Measurements from ENCODE around the gene KIAA0513.

KIAA0513 gene

GRCh38 chr16:85140455-85141012, 112.9 kb downstream of the KIAA0513 start:
- Histone ChIP-seq H3K4me1 (ENCODE audit: control insufficient read depth, insufficient read depth, low read length) (peaks cover 24% of the 10 kb centered on the region), H3K9me3 (ENCODE audit: control insufficient read depth, insufficient read depth, low read depth, low read length) (no peaks in the 10 kb centered on the region), H3K27me3 (ENCODE audit: control insufficient read depth, insufficient read depth, low read length) (no peaks in the 10 kb centered on the region), H3K4me3 (ENCODE audit: low read depth, low read length) (no peak overlapping the region), H3K9ac (ENCODE audit: low read length) (no peak overlapping the region), H3K36me3 (ENCODE audit: control insufficient read depth, insufficient read depth, low read length) (no peaks in the 10 kb centered on the region), H3K27ac (ENCODE audit: low read depth, low read length) (no peak overlapping the region)

- Histone ChIP-seq H3K36me3 (ENCODE audit: control insufficient read depth, insufficient read depth, low read length) (no peaks in the 10 kb centered on the region), H3K27ac (ENCODE audit: low read depth, low read length) (no peak overlapping the region), H3K9ac (ENCODE audit: low read length) (no peak overlapping the region), H3K27me3 (ENCODE audit: control insufficient read depth, insufficient read depth, low read length) (no peaks in the 10 kb centered on the region), H3K9me3 (ENCODE audit: control insufficient read depth, insufficient read depth, low read depth, low read length) (no peaks in the 10 kb centered on the region), H3K4me3 (ENCODE audit: low read depth, low read length) (no peak overlapping the region), H3K4me1 (ENCODE audit: control insufficient read depth, insufficient read depth, low read length) (peaks cover 18% of the 10 kb centered on the region)
These were observed 114.0 kb downstream of the KIAA0513 start for GRCh38 chr16:85141491-85142128.

GRCh38 chr16:85142129-85142513, 114.5 kb downstream of the KIAA0513 start:
- Histone ChIP-seq H3K36me3 (ENCODE audit: control insufficient read depth, insufficient read depth, low read length) (no peaks in the 10 kb centered on the region), H3K9me3 (ENCODE audit: control insufficient read depth, insufficient read depth, low read depth, low read length) (no peaks in the 10 kb centered on the region), H3K27ac (ENCODE audit: low read depth, low read length) (no peak overlapping the region), H3K9ac (ENCODE audit: low read length) (no peak overlapping the region), H3K4me1 (ENCODE audit: control insufficient read depth, insufficient read depth, low read length) (peaks cover 17% of the 10 kb centered on the region), H3K27me3 (ENCODE audit: control insufficient read depth, insufficient read depth, low read length) (no peaks in the 10 kb centered on the region), H3K4me3 (ENCODE audit: low read depth, low read length) (no peak overlapping the region)

GRCh38 chr16:85142771-85143211, 115.2 kb downstream of the KIAA0513 start:
- no peak overlapping the region for H3K4me3 ChIP-seq (ENCODE audit: low read depth, low read length)
- no peak overlapping the region for H3K27ac ChIP-seq (ENCODE audit: low read depth, low read length)
- H3K9me3 ChIP-seq (ENCODE audit: control insufficient read depth, insufficient read depth, low read depth, low read length) = no peaks in the 10 kb centered on the region
- no peaks in the 10 kb centered on the region for H3K36me3 ChIP-seq (ENCODE audit: control insufficient read depth, insufficient read depth, low read length)
- H3K9ac ChIP-seq (ENCODE audit: low read length) = no peak overlapping the region
- H3K4me1 ChIP-seq (ENCODE audit: control insufficient read depth, insufficient read depth, low read length) = peaks cover 16% of the 10 kb centered on the region; the same call in 1 of the 2 replicates
- no peaks in the 10 kb centered on the region for H3K27me3 ChIP-seq (ENCODE audit: control insufficient read depth, insufficient read depth, low read length)
